GOT3 (cell line): Measurements from ENCODE around the gene PIGR.

ENCODE experiments used
- DNase-seq: peaks from one replicate; lab custom pipeline; 2025; ENCODE audit warnings: mixed read lengths; lab: John Stamatoyannopoulos, UW

PIGR gene

GRCh38 chr1:206960676-206961386 lies 14.6 kb upstream of the PIGR start:
- no peak for DNase-seq

GRCh38 chr1:206958144-206958543 lies 11.9 kb upstream of the PIGR start:
- no peak for DNase-seq

- DNase-seq: no peak
These were observed 11.4 kb upstream of the PIGR start for GRCh38 chr1:206957639-206958038.

GRCh38 chr1:206955476-206956451 lies 9.5 kb upstream of the PIGR start:
- DNase-seq: no peak

GRCh38 chr1:206954459-206955342 lies 8.4 kb upstream of the PIGR start:
- DNase-seq: no peak

GRCh38 chr1:206953626-206954025 lies 7.4 kb upstream of the PIGR start:
- DNase-seq: no peak

GRCh38 chr1:206953126-206953525 lies 6.9 kb upstream of the PIGR start:
- DNase-seq: no peak

GRCh38 chr1:206952171-206952570 lies 5.9 kb upstream of the PIGR start:
- no peak for DNase-seq

GRCh38 chr1:206951318-206952100 lies 5.2 kb upstream of the PIGR start:
- no peak for DNase-seq

- no peak for DNase-seq
These were observed 3.4 kb upstream of the PIGR start for GRCh38 chr1:206949641-206950040.

- no peak for DNase-seq
These were observed 2.9 kb upstream of the PIGR start for GRCh38 chr1:206949208-206949607.

GRCh38 chr1:206947255-206947654 lies 989 bp upstream of the PIGR start:
- no peak for DNase-seq

- DNase-seq: no peak
These were observed 487 bp downstream of the PIGR start for GRCh38 chr1:206945779-206946178.

GRCh38 chr1:206944703-206945102 lies 1.6 kb downstream of the PIGR start:
- DNase-seq: no peak

- no peak for DNase-seq
These were observed 4.4 kb downstream of the PIGR start for GRCh38 chr1:206941766-206942418.

- no peak for DNase-seq
These were observed 5.7 kb downstream of the PIGR start for GRCh38 chr1:206940588-206940936.

GRCh38 chr1:206939841-206940587 lies 6.3 kb downstream of the PIGR start:
- no peak for DNase-seq

GRCh38 chr1:206939131-206939530 lies 7.1 kb downstream of the PIGR start:
- DNase-seq: no peak

GRCh38 chr1:206937425-206937824 lies 8.8 kb downstream of the PIGR start:
- no peak for DNase-seq

GRCh38 chr1:206935491-206936067 lies 10.7 kb downstream of the PIGR start:
- no peak for DNase-seq
